COLO668 (cell line): ENCODE data around the gene CYS1.

Experiments
- DNase-seq: peaks from one replicate; lab custom pipeline; 2025; ENCODE audit not compliant: unreplicated experiment; lab: John Stamatoyannopoulos, UW

The CYS1 gene

GRCh38 chr2:10073706-10074105 is 6.5 kb downstream of the CYS1 start:
- no peak for DNase-seq

GRCh38 chr2:10072656-10073480 is 7.3 kb downstream of the CYS1 start:
- peak; percentile 72 for DNase-seq

- DNase-seq = no peak
Measured at GRCh38 chr2:10071595-10071994, 8.6 kb downstream of the CYS1 start.

GRCh38 chr2:10071176-10071575 is 9.0 kb downstream of the CYS1 start:
- no peak for DNase-seq

GRCh38 chr2:10067881-10068280 is 12.3 kb downstream of the CYS1 start:
- DNase-seq = no peak

- no peak for DNase-seq
Measured at GRCh38 chr2:10067330-10067729, 12.9 kb downstream of the CYS1 start.

- no peak for DNase-seq
Measured at GRCh38 chr2:10065773-10066055, 14.5 kb downstream of the CYS1 start.

- DNase-seq = no peak
Measured at GRCh38 chr2:10064932-10065772, 15.1 kb downstream of the CYS1 start.

- DNase-seq = no peak
Measured at GRCh38 chr2:10063566-10063965, 16.6 kb downstream of the CYS1 start.

GRCh38 chr2:10062931-10063365 is 17.3 kb downstream of the CYS1 start:
- DNase-seq = no peak

- no peak for DNase-seq
Measured at GRCh38 chr2:10061221-10061925, 18.8 kb downstream of the CYS1 start.

- no peak for DNase-seq
Measured at GRCh38 chr2:10059552-10060335, 20.5 kb downstream of the CYS1 start.

GRCh38 chr2:10059016-10059351 is 21.2 kb downstream of the CYS1 start:
- no peak for DNase-seq

- no peak for DNase-seq
Measured at GRCh38 chr2:10058251-10059015, 21.8 kb downstream of the CYS1 start.

GRCh38 chr2:10057231-10058107 is 22.7 kb downstream of the CYS1 start:
- DNase-seq = peak; percentile 52

- DNase-seq = no peak
Measured at GRCh38 chr2:10056439-10056838, 23.8 kb downstream of the CYS1 start.

- no peak for DNase-seq
Measured at GRCh38 chr2:10054976-10055375, 25.2 kb downstream of the CYS1 start.

- DNase-seq = no peak
Measured at GRCh38 chr2:10054424-10054823, 25.8 kb downstream of the CYS1 start.

- no peak for DNase-seq
Measured at GRCh38 chr2:10053351-10053750, 26.9 kb downstream of the CYS1 start.
